GM18868 (cell line): ENCODE data around the gene SNX1.
"Not testable (repeated sequence)": the region's sequence is repeated elsewhere in the genome, so short reads cannot be mapped to it uniquely, and the experiment has no call there.

ENCODE experiments used
- ATAC-seq: cut with Tn5 transposase; IDR thresholded peaks from one replicate; pipeline ENCODE4 v1.9.1; 2021; ENCODE audit warnings: mild to moderate bottlenecking, moderate library complexity; ENCODE audit not compliant: unreplicated experiment

The SNX1 gene

DNA sequence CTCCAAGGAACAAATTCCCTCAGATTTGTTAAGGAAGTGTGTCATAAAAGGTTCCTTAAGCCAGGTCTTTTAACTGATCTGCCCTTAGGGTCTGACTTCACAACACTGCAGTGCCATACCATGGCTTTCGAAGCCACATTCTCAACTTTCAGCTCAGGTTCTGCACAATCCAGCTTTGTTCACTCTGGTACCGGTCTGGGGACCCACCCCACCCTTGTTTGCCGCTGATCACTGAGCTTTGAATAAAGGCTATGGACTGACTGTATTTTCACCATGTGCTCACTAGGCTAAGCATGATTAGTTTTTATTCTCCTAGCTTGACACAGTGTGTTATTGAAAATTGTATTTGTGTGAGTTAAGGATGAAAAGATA lies 15.9 kb downstream of the SNX1 start:
- no peak for ATAC-seq

DNA sequence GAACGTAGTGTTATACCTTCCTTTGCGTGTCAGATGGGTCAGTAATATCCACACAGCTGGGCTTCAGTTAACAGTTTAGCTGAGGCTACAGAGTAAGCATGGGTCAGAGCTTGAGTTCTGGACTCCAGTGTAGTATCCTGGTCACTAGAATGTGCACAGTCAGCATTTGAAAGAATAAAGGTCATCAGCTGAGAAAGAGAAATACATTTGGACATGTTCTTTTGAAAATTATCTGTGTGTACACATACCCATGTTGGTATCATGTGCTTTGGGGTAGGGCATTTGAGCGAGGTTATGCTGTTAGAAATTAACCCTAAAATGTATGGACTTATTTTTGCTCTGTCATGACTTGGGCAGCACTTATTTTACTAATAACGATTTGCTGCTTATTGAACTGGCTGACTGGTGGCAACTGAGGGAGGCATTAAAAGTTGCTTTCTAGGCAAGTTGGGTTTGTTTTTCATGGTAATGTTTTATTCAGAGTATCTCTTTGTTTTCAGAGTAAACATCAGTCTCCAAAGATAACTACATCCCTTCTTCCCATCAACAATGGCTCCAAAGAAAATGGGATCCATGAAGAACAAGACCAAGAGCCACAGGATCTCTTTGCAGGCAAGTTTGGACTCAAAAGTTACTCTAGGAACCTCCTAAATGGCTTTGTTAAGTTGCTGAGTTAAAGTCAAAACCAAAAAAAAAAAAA lies 16.4 kb downstream of the SNX1 start:
- ATAC-seq: no peak

DNA sequence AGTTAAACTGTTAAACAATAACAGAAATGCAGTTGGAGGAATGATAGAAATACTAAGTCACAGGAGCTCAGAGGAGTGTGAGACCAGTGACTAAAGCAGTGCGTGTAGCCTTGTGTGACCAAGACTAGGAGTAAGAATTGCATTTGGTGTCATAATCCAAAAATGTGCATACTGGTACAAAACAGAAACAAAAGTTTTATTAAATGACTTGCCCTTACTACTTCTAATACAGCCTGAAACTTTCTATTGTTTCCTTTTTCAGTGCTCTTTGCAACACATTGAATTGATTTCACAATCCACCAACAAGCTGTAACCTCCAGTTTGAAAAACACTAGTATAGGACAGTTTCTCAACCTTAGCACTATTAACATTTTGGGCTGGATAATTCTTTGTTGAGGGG lies 17.1 kb downstream of the SNX1 start:
- ATAC-seq: no peak

DNA sequence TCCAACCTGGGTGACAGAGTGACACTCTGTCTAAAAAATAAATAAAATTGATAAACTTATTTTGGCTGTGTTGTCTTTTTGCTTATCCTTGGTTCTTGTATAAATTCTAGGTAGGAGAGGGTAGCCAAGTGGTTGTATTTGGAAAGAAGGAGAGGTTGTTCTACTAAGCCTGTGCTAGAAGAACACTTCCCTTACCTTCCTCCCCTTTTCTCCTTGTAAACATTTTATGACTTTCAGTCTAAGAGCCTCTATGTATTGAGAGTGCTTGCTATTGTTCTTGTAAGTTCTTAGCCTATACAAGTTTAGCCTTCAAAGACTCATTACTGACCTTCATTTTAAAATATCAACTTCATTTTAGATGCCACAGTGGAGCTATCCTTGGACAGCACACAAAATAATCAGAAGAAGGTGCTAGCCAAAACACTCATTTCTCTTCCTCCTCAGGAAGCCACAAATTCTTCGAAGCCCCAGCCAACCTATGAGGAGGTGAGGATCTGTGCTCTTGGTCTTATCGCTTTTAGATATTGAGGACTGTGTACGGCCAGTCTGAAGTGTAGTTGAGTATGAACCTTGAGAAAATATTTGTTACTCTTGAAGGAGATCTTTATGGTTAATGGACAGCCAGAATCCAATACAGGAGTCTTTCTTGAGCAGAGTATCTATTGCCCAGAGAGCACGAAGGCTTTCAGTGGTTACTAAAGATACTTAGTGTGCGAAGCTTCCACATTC lies 22.1 kb downstream of the SNX1 start:
- ATAC-seq: no peak

DNA sequence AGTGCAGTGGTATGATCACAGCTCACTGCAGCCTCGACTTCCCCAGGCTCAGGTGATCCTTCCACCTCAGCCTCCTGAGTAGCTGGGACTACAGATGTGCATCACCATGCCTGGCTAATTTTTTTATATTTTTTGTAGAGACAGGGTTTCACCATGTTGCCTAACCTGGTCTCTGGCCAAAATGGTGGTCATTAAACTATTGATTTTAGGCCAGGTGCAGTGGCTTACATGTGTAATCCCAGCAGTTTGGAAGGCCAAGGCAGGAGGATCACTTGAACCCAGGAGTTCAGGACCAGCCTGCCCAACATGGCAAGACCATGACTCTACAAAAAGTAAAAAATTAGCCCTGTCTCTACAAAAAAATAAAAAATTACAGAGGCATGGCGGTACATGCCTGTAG lies 24.5 kb downstream of the SNX1 start:
- not testable (repeated sequence) for ATAC-seq

DNA sequence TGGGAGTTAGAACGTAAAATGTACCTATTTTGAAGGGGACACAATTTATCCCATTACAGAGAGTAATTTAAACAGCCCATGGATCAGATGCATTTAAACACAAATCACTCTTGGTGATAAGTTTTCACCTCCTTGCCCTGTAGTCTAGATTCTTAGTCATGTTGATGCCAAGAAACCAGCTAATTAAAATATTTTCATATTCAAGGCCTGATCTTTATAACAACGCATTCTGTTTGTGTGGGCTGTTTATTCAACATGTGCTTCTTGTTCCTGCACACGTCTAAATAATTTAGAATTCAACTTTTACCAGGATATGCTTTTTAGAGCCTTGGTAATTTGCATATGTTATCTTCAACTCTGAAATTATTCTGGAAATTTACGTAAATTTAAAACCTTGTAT lies 25.8 kb downstream of the SNX1 start:
- no peak for ATAC-seq

DNA sequence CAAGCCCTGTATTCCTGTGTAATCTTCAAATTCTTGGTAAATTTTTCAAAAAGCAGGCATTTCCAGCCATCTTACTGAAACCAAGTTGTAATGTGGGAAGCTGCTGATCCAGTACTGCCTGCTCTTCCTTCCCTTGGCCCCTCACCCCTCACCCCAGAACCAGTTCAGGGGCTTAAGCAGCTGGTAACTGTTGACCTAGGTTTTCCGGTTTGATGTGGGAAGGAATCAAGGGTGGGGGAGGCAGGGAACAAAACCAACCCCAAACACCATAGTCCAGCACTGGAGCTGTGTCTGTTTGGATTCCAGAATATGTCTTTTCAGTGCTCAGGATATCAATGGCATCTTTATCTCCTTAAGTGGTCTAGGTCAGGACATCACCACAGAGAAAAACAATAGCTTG lies 26.7 kb downstream of the SNX1 start:
- ATAC-seq: no peak

DNA sequence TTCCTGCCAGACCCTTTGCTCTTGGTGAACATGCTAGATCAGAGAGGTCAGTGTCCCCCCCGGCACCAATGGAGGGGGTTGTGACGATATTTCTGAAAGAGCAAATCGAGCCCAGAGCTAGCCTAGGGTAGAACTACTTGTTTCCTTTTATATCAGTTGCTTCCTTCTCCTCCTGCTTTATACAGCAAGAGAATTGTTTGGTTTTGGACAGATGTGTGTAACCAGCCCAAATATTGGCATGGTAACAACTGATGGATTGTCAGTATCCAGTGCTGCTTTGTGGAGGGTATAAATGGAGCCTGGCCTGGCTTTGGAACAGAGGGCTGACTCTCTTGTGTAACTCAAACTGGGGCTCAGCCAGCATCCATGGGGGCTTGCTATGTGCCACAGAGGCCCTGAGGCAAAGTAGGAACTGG lies 27.2 kb downstream of the SNX1 start:
- ATAC-seq: no peak

DNA sequence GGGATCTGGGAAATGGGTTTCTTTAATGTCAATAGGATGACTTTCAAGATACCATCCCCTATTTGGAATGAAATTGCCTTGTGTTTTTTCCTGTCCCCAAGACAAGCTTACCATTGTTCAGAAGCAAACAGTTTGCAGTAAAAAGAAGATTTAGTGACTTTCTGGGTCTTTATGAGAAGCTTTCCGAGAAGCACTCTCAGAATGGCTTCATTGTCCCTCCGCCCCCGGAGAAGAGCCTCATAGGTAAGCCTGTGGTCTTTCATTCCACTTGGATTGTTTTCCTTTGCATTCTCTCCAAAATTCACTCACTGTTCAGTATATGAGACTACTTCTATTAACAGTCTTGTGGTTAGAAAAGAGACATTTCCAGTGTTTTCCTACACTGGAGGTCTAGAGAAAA lies 30.2 kb downstream of the SNX1 start:
- no peak for ATAC-seq

DNA sequence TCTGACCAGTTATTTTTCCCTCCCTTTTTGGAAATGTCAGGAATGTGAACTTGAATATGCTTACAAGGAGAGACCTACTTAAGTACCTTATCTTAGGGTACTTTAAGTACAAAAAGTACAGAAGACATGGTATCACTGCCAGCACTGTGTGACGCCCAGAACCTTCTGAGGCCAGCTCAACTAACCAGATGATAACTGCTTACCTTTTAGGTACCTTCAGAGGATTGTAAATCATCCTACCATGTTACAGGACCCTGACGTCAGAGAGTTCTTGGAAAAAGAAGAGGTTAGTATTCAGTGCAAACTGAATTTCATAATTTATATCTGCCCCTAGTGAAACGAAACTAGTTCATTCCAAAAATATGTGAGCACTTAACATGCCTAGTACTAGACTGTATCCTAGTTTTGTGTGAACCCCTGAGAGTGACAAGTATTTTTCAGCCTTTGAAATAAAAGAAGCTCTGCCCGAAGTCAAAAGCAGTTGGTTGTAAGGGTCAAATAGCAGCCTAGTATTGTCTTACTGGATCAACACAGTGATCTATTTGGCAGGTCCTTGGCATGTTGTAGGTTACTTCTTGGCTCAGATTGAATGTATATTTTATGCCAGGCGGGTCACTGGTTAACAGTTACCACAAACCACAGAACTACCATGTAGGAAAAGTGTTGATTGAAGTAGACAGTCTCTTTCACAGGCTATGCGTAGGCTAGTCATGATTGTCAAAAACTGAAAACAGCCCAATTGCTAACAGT lies 31.9 kb downstream of the SNX1 start:
- ATAC-seq: no peak

DNA sequence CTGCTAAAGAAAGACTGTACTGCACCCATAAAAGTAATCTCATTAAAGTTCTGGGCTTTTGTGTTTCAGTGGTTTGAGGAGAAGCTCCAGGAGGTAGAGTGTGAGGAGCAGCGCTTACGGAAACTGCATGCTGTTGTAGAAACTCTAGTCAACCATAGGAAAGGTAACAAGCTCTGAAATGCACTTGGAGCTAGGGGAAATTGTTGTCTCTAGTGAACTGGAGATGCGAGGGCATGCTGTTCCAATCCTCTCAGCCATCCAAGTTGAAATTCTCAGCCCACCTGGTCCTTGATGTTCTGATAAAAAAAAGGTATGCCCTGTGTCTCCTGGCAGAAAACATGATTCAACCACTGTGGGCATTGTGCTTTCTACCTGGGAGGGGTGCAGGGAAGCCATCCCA lies 34.4 kb downstream of the SNX1 start:
- ATAC-seq: no peak

DNA sequence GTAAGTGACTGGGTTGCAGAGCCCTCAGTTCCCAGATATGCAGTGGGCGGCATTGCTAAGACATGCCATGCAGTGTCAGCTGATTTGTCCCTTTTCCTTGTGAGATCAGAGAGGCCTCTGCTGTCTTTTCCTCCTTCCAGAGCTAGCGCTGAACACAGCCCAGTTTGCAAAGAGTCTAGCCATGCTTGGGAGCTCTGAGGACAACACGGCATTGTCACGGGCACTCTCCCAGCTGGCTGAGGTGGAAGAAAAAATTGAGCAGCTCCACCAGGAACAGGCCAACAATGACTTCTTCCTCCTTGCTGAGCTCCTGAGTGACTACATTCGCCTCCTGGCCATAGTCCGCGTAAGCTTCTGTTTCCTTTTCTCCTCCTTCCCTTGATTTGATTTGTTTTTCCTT lies 35.8 kb downstream of the SNX1 start:
- ATAC-seq: no peak

DNA sequence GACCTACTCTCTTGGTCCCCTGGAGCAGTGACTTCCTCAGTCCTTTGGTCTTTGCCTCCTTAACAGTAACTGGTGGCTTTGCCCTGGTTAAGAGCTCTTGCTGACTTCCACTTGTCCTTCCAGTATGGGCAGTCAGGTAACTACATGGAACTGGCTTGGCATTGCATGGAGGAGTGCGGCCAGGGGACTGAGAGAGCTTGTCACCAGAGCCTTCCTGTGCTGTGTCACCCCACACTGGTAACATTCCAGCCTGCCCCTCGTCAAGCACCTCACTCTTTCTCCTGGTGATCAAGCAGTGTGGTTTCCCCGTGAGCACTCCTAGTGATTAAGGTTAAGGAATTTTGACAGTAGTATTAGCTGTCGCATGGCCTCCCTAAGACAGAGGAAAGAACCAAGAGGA lies 36.4 kb downstream of the SNX1 start:
- no peak for ATAC-seq

DNA sequence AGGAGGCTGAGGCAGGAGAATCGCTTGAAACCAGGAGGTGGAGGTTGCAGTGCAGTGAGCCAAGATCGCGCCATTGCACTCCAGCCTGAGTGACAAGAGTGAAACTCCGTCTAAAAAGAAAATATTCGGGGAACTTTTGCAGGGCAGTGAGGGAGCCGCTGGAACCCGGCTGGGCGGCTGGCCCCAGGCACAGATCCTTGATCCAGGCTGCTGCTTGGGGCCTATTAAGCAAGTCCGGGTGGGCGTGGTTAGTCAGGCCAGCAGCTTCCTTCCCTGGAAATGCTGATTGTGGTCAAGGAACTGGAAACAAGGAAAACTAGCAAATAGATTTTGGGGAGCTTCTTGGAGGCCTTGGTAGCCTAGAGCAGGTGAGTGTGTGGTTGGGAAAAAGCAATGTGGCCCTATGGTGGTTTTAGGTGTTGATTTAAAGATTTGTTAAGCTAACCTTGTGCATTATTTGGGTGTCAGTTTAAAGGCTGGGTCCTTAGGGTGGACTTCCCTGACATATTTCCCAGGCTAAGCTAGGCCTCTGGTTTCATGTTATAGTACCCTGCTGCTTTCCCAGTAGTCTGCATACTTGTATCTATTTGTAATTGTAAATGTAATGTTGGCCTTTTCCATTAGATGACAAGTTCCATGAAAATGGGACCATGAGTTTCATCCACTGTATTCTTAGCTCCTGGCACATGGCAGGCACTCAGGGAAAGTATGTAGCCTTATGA lies 38.0 kb downstream of the SNX1 start:
- ATAC-seq: no peak

DNA sequence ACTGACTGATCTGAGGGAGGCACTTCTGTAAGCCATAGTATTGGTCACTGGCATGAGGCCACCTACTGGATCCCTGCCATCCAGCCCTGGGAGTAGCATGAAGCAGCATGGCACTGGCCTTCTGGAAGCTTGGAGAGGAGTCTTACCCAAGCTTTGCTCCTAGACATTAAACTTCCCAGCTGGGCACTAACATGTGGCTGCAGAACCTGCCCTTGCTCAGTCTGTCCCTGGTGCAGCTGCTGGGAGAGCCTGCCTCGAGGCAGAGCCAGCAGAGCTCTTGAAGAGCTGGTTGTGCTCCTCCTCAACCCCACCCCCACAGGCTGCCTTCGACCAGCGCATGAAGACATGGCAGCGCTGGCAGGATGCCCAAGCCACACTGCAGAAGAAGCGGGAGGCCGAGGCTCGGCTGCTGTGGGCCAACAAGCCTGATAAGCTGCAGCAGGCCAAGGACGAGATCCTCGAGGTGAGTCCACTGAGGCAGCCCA lies 38.6 kb downstream of the SNX1 start:
- no peak for ATAC-seq

DNA sequence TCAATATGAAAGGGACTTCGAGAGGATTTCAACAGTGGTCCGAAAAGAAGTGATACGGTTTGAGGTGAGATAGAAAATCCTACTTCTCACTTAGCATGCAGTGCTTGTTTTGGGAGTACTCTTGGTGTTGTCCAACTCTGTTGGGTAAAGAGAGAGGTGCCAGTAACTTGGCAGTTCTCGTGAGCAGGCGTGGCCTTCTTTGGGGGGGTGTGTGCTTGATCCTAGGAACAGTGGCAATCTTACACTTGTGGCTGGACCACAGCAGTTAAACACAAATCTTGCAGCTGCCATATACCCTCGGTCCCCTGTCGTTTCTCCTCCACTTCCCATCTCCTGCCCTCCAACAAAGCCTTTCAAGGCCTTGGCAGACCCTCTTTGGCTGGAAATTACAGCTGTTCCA lies 40.6 kb downstream of the SNX1 start:
- no peak for ATAC-seq

DNA sequence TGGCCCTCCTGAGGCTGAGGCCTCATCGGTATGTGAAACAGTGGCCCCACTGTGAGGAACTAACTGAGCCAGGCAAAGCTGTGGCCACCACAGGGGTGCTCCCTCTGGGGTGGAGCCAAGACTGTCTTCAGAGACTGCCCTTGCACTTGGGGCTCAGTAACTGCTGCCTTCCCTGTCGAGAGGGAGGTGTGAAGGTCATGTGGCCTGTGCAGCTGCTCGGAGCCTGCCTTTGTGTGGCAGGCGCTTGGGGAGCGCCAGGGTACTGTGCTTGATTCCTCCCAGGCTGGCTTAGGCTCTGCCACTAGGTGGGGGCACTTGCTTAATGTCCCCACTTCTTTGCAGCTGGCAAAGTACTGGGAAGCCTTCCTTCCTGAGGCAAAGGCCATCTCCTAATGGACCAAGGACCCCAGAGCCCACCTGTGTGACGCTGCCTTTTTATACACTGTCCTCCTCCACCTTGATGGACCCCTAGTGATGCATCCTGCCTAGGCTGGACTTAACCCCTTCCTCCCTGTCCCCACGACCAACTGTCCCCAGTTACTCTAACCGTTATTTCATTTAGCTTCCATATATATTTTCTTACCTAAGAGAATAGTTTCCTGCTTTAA lies 41.5 kb downstream of the SNX1 start:
- ATAC-seq: no peak

DNA sequence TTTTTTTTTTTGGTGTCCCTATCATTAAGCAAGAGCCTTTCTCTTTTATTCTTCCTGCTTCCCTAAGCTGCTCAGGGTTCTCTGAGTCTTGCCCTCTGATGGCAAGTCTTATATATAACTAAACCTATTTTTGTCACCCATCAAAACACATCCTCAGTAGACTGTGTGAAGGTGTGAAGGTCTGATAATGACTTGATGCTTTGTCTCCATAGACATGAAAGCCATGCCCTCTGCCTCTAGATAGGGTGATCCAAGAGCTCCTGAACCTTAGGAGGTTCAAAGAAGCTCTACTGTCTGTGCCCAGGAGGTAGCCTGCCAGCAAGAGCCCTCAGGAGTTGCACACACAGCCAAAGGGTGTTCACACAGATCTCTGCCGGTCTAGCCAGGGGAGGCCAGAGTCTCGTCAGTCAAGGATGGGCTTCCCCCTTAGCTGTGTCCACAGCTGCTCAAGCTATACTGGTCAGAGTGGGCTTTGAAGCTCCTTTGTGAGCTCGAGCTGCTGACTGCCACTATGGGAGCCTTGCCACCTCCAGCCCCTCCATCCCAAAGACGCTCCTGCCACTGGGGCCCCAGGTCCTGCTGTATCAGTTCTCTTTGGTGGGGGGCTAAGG lies 42.7 kb downstream of the SNX1 start:
- no peak for ATAC-seq

DNA sequence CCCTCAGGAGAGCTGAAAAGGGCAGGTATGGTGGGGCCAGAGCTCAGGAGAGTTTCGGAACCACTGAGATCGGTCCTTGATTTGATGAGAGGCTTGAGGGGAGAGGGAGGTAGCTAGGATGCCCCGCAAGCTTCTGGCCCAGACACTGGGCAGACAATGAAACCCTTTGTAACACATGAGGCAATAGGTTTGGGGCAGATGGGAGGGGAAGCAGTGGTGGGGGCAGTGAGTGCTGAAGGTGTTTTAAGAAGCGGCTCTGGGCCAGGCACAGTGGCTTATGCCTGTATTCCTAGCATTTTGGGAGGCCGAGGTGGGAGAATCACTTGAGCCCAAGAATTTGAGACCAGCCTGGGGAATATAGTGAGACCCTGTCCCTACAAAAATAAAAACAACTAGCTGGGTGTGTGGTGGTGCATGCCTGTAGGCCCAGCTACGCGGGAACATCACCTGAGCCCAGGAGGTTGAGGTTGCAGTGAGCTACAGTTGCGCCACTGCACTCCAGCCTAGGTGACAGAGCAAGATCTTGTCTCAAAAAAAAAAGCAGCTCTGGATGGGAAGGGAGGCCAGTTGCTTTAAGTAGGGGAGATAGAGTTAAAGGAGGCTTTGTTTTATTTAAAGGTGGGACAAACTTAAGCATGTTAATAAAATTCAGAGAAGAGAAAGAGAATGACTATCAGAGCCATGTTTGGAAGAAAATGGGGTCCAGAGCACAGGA lies 46.2 kb downstream of the SNX1 start:
- ATAC-seq: no peak

DNA sequence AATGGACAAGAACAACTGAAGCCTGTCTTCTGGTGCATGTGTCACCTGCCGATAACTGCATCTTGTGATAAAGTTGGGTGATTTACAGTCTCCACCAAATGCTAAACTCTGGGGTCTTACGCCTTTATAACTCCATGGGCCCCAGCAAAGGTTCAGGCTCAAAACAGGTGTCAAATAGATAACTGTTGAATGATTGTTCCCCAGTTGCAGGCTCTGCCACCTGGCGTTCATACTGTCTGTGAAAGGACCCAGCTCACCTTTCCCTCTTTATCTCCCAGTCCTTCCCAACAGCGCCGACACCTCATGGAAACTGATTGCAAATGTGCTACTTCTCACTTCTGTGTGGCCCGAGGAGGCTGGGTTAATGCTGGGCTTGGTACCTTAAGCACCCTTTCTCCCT lies 47.5 kb downstream of the SNX1 start:
- no peak for ATAC-seq
